Mammary epithelial cell (primary cell): ENCODE measurements around the gene PHRF1.
"Not testable (repeated sequence)": the region's sequence is repeated elsewhere in the genome, so short reads cannot be mapped to it uniquely, and the experiment has no call there.

ENCODE experiments used
- EZH2 ChIP-seq: IDR thresholded peaks from 2 replicates; pipeline ENCODE4 v1.6.1; 2012; ENCODE audit warnings: low read length, inconsistent platforms, borderline replicate concordance
- TF ChIP-seq, protein P1 (sequence below), 2 donors: IDR thresholded peaks in 1 of 2; conservative IDR thresholded peaks in 1 of 2; 2 replicates each; pipeline ENCODE4 v1.5.1; 2011 to 2012; ENCODE audit warnings: inconsistent platforms in 2 of 2, low read length in 2 of 2, mild to moderate bottlenecking in 2 of 2, control low read depth in 1 of 2, low read depth in 1 of 2; ENCODE audit not compliant: insufficient read depth in 1 of 2; ENCODE audit errors: extremely low read depth in 1 of 2

DNA sequence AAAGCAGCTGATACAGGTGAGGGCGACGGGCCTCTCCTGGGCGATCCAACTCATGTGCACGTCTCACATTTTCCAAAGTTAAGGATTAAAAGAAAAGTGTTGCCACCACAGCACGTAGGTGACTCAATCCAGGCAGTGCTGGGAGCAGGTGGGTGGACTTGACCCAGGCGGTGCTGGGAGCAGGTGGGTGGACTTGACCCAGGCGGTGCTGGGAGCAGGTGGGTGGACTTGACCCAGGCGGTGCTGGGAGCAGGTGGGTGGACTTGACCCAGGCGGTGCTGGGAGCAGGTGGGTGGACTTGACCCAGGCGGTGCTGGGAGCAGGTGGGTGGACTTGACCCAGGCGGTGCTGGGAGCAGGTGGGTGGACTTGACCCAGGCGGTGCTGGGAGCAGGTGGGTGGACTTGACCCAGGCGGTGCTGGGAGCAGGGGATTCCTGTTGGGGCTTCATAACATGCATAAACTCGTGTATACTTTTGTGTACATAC lies 71.4 kb downstream of the PHRF1 start:
- TF ChIP-seq, protein P1, sequence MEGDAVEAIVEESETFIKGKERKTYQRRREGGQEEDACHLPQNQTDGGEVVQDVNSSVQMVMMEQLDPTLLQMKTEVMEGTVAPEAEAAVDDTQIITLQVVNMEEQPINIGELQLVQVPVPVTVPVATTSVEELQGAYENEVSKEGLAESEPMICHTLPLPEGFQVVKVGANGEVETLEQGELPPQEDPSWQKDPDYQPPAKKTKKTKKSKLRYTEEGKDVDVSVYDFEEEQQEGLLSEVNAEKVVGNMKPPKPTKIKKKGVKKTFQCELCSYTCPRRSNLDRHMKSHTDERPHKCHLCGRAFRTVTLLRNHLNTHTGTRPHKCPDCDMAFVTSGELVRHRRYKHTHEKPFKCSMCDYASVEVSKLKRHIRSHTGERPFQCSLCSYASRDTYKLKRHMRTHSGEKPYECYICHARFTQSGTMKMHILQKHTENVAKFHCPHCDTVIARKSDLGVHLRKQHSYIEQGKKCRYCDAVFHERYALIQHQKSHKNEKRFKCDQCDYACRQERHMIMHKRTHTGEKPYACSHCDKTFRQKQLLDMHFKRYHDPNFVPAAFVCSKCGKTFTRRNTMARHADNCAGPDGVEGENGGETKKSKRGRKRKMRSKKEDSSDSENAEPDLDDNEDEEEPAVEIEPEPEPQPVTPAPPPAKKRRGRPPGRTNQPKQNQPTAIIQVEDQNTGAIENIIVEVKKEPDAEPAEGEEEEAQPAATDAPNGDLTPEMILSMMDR (conservative IDR thresholded peaks at IDR 0.05 in 1 of 2, IDR thresholded peaks at IDR 0.05 in 1 of 2; ENCODE audit: extremely low read depth in 1 of 2, insufficient read depth in 1 of 2, low read depth in 1 of 2, low read length in 2 of 2), result not testable (repeated sequence)
- not testable (repeated sequence) for TF ChIP-seq EZH2
